ENCODE data around the gene SVOPL.
A peak's percentile ranks its signal among the peaks of the same experiment; 100 is the strongest.

The SVOPL gene

DNA sequence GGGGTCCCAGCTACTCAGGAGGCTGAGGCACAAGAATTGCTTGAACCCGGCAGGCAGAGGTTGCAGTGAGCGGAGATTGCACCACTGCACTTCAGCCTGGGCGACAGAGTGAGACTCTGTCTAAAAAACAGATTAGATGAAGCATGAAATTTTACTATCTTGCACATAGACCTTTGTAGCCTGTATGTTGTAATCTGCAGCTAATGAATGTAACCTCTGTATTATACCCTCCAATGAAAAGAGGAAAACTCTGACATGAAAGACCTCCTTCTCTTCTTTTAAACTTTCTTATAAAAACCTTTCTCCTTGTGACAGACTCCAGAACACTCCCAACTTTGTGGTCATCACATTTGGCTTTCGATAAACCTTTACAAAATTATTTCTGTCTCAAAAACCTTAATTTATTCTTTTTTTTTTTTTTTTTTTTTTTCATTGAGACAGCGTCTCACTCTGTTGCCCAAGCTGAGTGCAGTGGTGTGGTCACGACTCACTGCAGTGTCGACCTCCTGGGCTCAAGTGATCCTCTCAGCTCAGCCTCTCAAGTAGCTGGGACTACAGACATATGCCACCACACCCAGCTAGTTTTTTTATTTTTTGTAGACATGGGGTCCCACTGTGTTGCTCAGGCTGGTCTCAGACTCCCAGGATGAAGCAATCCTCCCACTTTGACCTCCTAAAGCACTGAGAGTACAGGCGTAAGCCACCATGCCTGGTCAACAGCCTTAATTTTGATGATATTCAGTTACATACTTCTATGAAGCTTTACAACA is 97.4 kb downstream of the SVOPL start:
- DNase-seq (ENCODE audit: low read depth): peak; percentile 34

GRCh38 chr7:138602451-138602850 is 98.7 kb downstream of the SVOPL start:
- no peak for DNase-seq (ENCODE audit: low read depth)

- no peak for DNase-seq (ENCODE audit: low read depth)
Observed at GRCh38 chr7:138595454-138595853, 105.7 kb downstream of the SVOPL start.

DNA sequence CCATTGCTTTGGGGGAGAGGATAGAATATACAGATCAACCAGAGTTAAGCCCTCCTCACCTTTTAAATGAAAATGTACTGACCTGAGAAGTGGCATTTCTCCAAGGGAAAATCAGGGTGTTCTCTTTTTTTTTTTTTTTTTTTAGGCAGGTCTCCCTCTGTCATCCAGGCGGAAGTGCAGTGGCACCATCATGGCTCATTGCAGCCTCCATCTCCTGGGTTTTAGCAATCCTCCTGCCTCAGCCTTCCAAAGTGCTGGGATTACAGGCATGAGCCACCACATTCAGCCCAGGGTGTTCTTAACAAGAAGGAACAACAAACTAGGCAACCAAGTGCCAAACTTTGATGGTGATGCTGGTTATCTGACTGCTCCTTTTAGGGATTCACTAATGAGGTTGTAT is 111.0 kb downstream of the SVOPL start:
- DNase-seq (ENCODE audit: low read depth): no peak

- DNase-seq (ENCODE audit: low read depth): no peak
Observed at GRCh38 chr7:138588986-138589385, 112.2 kb downstream of the SVOPL start.

DNA sequence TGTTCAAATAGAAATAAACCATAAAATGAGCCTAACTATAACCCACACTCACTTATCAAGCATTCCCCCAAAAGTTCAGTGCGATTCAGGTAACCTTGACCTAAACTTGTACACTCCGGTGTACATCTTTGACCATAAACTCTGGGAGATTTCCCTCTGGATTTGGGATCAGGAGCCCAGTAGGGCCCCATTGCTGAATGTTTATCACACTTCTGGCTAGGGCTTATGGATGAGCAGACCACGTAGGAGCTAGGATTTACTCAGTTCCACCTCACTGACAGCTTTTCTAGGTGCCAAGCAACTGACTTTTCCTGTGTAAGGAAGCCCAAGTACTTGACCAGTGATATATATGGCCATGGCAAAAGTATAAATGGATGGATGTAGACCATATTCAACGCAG is 113.7 kb downstream of the SVOPL start:
- DNase-seq (ENCODE audit: low read depth): no peak

- no peak for DNase-seq (ENCODE audit: low read depth)
Observed at GRCh38 chr7:138585283-138585993, 115.7 kb downstream of the SVOPL start.

- DNase-seq (ENCODE audit: low read depth): peak; percentile 51
Observed at GRCh38 chr7:138584696-138585095, 116.5 kb downstream of the SVOPL start.

- DNase-seq (ENCODE audit: low read depth): peak; percentile 59
Observed at GRCh38 chr7:138584283-138584682, 116.9 kb downstream of the SVOPL start.

- no peak for DNase-seq (ENCODE audit: low read depth)
Observed at GRCh38 chr7:138581065-138581464, 120.1 kb downstream of the SVOPL start.

GRCh38 chr7:138579671-138580070 is 121.5 kb downstream of the SVOPL start:
- no peak for DNase-seq (ENCODE audit: low read depth)

DNA sequence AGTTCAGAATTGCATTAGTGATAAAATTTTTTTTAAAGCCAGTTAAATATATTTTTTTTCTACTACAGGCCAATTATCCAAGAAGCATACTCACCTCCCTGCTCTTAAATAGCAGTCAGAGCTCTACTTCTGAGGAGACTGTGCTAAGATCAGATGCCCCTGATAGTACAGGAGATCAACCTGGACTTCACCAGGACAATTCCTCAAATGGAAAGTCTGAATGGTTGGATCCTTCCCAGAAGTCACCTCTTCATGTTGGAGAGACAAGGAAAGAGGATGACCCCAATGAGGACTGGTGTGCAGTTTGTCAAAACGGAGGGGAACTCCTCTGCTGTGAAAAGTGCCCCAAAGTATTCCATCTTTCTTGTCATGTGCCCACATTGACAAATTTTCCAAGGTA is 122.0 kb downstream of the SVOPL start:
- DNase-seq (ENCODE audit: low read depth): no peak

DNA sequence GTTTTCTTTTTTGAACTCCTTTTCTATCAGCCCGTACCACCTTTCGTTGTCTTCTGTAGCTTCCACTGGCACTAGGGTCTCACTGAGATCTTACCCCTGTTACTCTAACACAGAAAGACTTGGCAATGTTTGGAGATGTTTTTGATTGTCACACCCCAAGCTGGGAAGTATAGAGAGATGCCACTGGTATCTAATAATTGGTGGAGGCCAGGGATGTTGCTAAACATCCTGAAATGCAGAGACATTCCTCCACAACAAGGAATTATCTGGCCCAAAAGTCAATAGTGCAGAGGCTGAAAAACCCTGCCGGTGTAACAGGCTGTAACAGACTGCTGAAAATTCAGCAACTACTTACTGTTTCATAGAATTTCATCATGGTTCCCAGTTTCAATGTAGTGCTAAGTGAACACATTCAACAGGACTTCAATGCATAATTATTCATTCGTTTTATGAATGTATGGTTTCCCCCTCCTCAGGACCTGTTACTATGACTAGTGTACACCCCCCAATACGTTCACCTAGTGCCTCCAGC is 125.2 kb downstream of the SVOPL start:
- no peak for DNase-seq (ENCODE audit: low read depth)

- DNase-seq (ENCODE audit: low read depth): no peak
Observed at GRCh38 chr7:138573741-138574140, 127.4 kb downstream of the SVOPL start.

DNA sequence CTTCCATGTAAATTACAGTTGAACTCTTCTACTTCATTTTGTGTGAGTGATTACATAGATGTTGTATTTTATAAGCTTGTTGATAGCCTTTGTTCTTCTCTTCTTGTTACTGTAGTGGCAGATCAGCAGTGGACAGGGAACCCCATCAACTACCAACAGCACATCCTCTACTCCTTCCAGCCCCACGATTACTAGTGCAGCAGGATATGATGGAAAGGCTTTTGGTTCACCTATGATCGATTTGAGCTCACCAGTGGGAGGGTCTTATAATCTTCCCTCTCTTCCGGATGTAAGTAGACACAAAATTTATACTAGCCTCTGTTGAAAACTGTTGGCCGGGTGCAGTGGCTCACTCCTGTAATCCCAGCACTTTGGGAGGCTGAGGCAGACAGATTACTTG is 130.4 kb downstream of the SVOPL start:
- no peak for DNase-seq (ENCODE audit: low read depth)

DNA sequence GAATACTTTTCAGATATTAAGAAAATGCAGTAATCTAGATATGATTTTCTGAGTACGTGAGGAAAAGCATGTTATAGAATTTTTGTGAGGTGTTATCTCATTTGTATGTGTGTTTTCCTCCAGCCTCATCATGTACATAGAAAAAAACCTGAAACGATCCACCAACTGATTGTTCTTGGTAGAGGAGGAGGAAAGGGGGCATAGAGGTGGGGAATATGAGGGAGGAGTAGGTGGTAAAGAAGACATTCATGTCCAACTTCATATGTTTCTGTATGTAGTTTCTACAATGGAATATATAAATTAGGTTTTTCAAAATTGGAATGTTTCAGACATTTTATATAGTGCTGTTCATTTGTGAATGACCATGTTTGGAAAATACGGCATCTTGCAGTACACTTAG is 131.7 kb downstream of the SVOPL start:
- DNase-seq (ENCODE audit: low read depth): no peak

- DNase-seq (ENCODE audit: low read depth): no peak
Observed at GRCh38 chr7:138568655-138569054, 132.5 kb downstream of the SVOPL start.

- DNase-seq (ENCODE audit: low read depth): peak; percentile 96
Observed at GRCh38 chr7:138565451-138566114, 135.6 kb downstream of the SVOPL start.

- DNase-seq (ENCODE audit: low read depth): no peak
Observed at GRCh38 chr7:138565071-138565450, 136.1 kb downstream of the SVOPL start.

- DNase-seq (ENCODE audit: low read depth): no peak
Observed at GRCh38 chr7:138564365-138564764, 136.8 kb downstream of the SVOPL start.

DNA sequence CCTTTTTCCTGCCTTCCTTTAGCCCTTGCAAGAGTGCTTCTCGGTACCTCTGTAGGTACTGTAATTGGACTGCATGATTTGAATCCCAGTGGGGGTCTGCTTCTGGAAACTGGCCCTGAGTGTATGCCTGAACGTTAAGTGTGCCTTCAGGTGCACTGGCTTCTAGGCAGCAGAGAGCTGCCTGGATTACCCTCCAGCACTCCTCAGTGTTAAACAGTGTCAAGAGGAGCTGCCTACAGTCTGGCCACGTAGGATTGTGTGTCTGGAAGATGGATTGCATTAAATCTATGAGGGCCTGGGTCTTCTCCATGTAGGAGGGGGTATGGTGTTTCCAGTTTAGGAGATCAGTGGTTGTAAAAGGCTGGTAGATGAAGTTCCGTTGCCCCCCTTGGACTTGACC is 137.4 kb downstream of the SVOPL start:
- no peak for DNase-seq (ENCODE audit: low read depth)

- DNase-seq (ENCODE audit: low read depth): no peak
Observed at GRCh38 chr7:138559448-138559847, 141.7 kb downstream of the SVOPL start.
